Endothelial cell of umbilical vein (primary cell): Measurements from ENCODE around the gene CWC25. TPM values are rescaled to one million over a fixed set of nuclear protein-coding genes. Genes with fewer than 3 reads are reported as not detected.

Experiments
- BruUV-seq: library from RNA; stranded (reverse); fragments of 400-500 nt; replicated peaks from 2 replicates; lab custom pipeline; 2021; lab: Mats Ljungman, UMichigan
- CTCF ChIA-PET: fragments of 300-600, 350-600 bp; sonication (Branson Sonifier 250); formaldehyde crosslinking; loops from one replicate; lab custom pipeline; 2021; ENCODE audit warnings: antibody characterized with exemption, inconsistent platforms; lab: Charles Lee
- POLR2A ChIA-PET: fragments of 300-600, 350-600 bp; sonication (Branson Sonifier 250); formaldehyde crosslinking; loops from one replicate; lab custom pipeline; 2021; ENCODE audit warnings: antibody characterized with exemption, inconsistent platforms; lab: Charles Lee
- DNase-seq: peaks from one replicate; pipeline ENCODE4 v3.0.0-alpha.2; 2011; ENCODE audit warnings: low read depth, low spot score
- FAIRE-seq: peaks from 2 replicates; lab custom pipeline; 2011; peaks lifted over from hg19 to GRCh38; lab: Jason Lieb, UNC
- H2AFZ ChIP-seq: 2 replicates; pipeline ENCODE4 v1.6.0; 2012; ENCODE audit warnings: low read depth, low read length, control low read depth, inconsistent platforms
- H3K27ac ChIP-seq: 2 replicates; pipeline ENCODE4 v1.5.1; 2011; ENCODE audit warnings: low read depth, mild to moderate bottlenecking, control low read depth, low read length, moderate library complexity; ENCODE audit not compliant: insufficient read depth
- H3K27me3 ChIP-seq, 2 experiments: 2 replicates each; pipeline versions ENCODE4 v1.6.0 to v1.6.1; 2011; ENCODE audit warnings: low read length in 2 of 2, mixed read lengths in 1 of 2; ENCODE audit not compliant: control insufficient read depth in 2 of 2, insufficient read depth in 2 of 2
- H3K36me3 ChIP-seq, 2 experiments: 2 replicates in 1 of 2; 3 replicates in 1 of 2; pipeline ENCODE4 v1.5.1; 2011; ENCODE audit warnings: low read length in 2 of 2, mild to moderate bottlenecking in 1 of 2, moderate library complexity in 1 of 2; ENCODE audit not compliant: control insufficient read depth in 2 of 2, insufficient read depth in 2 of 2; ENCODE audit errors: extremely low read depth in 1 of 2
- H3K4me1 ChIP-seq: 3 replicates; pipeline ENCODE4 v1.5.1; 2011; ENCODE audit warnings: mild to moderate bottlenecking, low read length; ENCODE audit not compliant: control insufficient read depth, insufficient read depth; ENCODE audit errors: extremely low read depth
- H3K4me2 ChIP-seq: 2 replicates; pipeline ENCODE4 v1.6.1; 2011; ENCODE audit warnings: low read length, control low read depth, mixed read lengths; ENCODE audit not compliant: insufficient read depth
- H3K4me3 ChIP-seq, 3 experiments: fragments of 200-600 bp in 1 of 3; sonication (generic), shearing (Covaris generic) in 1 of 3; replicated peaks in 1 of 3; 2 replicates each; pipeline ENCODE4 v1.5.1; 2011 to 2016; ENCODE audit warnings: control low read depth in 3 of 3, low read length in 3 of 3, mild to moderate bottlenecking in 2 of 3, inconsistent platforms in 1 of 3, low read depth in 1 of 3, moderate library complexity in 1 of 3; ENCODE audit not compliant: insufficient read depth in 1 of 3
- H3K79me2 ChIP-seq: 2 replicates; pipeline ENCODE4 v1.6.0; 2012; ENCODE audit warnings: low read length, inconsistent platforms; ENCODE audit not compliant: control insufficient read depth, insufficient read depth
- H3K9ac ChIP-seq: replicated peaks from 2 replicates; pipeline ENCODE3; 2011; ENCODE audit warnings: low read length, control low read depth; ENCODE audit not compliant: insufficient read depth; ENCODE audit errors: extremely low read depth
- H3K9me1 ChIP-seq: replicated peaks from 3 replicates; pipeline ENCODE4 v1.6.0; 2011; ENCODE audit warnings: mild to moderate bottlenecking, low read length; ENCODE audit not compliant: control insufficient read depth, insufficient read depth; ENCODE audit errors: extremely low read depth
- H3K9me3 ChIP-seq: replicated peaks from 2 replicates; pipeline ENCODE4 v1.5.1; 2012; ENCODE audit warnings: low read length, inconsistent platforms; ENCODE audit not compliant: control insufficient read depth, insufficient read depth
- H4K20me1 ChIP-seq: replicated peaks from 2 replicates; pipeline ENCODE3; 2011; ENCODE audit warnings: mild to moderate bottlenecking, low read length; ENCODE audit not compliant: control insufficient read depth, insufficient read depth; ENCODE audit errors: extremely low read depth
- CTCF ChIP-seq, 2 donors: IDR thresholded peaks; 1 replicate in 1 of 2; 2 replicates in 1 of 2; pipeline ENCODE4 v1.5.1; 2011; ENCODE audit warnings: low read length in 2 of 2, mild to moderate bottlenecking in 2 of 2, moderate library complexity in 2 of 2, control low read depth in 1 of 2, inconsistent platforms in 1 of 2, low read depth in 1 of 2; ENCODE audit not compliant: insufficient read depth in 1 of 2; ENCODE audit errors: extremely low read depth in 1 of 2
- EZH2 ChIP-seq: IDR thresholded peaks from 2 replicates; pipeline ENCODE4 v1.6.1; 2012; ENCODE audit warnings: borderline replicate concordance, low read depth, mild to moderate bottlenecking, moderate library complexity, low read length, inconsistent platforms; ENCODE audit not compliant: severe bottlenecking
- FOS ChIP-seq: IDR thresholded peaks from 2 replicates; pipeline ENCODE4 v1.6.1; 2011; ENCODE audit warnings: mild to moderate bottlenecking, low read length, moderate library complexity, borderline replicate concordance; ENCODE audit not compliant: insufficient read depth
- GATA2 ChIP-seq: IDR thresholded peaks from 2 replicates; pipeline ENCODE4 v1.7.0; 2011; ENCODE audit warnings: low read depth, mild to moderate bottlenecking, moderate library complexity, mixed read lengths, low read length; ENCODE audit not compliant: insufficient read length, insufficient read depth
- JUN ChIP-seq: IDR thresholded peaks from 2 replicates; pipeline ENCODE4 v1.6.1; 2011; ENCODE audit warnings: borderline replicate concordance, low read depth; ENCODE audit not compliant: insufficient read length, insufficient read depth
- MAX ChIP-seq: IDR thresholded peaks from 2 replicates; pipeline ENCODE4 v1.6.1; 2011; ENCODE audit not compliant: insufficient read depth, insufficient read length
- MYC ChIP-seq: IDR thresholded peaks from one replicate; pipeline ENCODE4 v1.6.1; 2011; ENCODE audit warnings: mild to moderate bottlenecking, low read depth, low read length
- POLR2A ChIP-seq: IDR thresholded peaks from 2 replicates; pipeline ENCODE4 v1.6.1; 2012; ENCODE audit warnings: low read depth, mild to moderate bottlenecking, control low read depth, low read length
- POLR2AphosphoS5 ChIP-seq: IDR thresholded peaks from 2 replicates; pipeline ENCODE4 v1.6.1; 2012; ENCODE audit warnings: low read depth, mild to moderate bottlenecking, control low read depth, low read length, moderate library complexity; ENCODE audit not compliant: insufficient read depth
- dilution Hi-C: fragments of 300-500 bp; cut with MboI; formaldehyde crosslinking; loops from one replicate; pipeline ENCODE4 v1.15.0; 2019; ENCODE audit warnings: low sequenced_read_pairs; ENCODE audit not compliant: extremely low pct_ligation_motif_present
- intact Hi-C: fragments of 100-400 bp; cut with micrococcal nuclease; formaldehyde crosslinking; loops from one replicate; pipeline ENCODE4 v1.10.0; 2022
- polyA plus RNA-seq, 4 experiments: library from polyadenylated mRNA; depleted of rRNA in 3 of 4; stranded (reverse) in 3 of 4; unstranded in 1 of 4; fragments of >200 nt; gene quantifications; 2 replicates each; pipeline versions ENCODE4 v1.2.1 to v1.2.3, GENCODE V29; 2011 to 2012; ENCODE audit warnings: missing spikeins in 1 of 4
- total RNA-seq: library from RNA; stranded (reverse); gene quantifications from 2 replicates; pipeline ENCODE4 v1.2.3, GENCODE V29; 2021

The CWC25 gene
- total and polyA plus RNA-seq, 2 donors (not counting 3 experiments of a cell fraction or from before 2014, with no cell fraction given) = 13.8 to 20.0 TPM

- Histone ChIP-seq H4K20me1 (no peaks in the 10 kb centered on the region), H3K36me3 (peaks cover 10 to 12% of the 10 kb centered on the region in 2 experiments), H2AFZ (peak within 1 kb of the TSS; percentile 81), H3K27ac (peak within 1 kb of the TSS; percentile 40), H3K9ac (peak within 1 kb of the TSS; percentile 88), H3K79me2 (peaks cover 29% of the 10 kb centered on the region), H3K9me3 (no peaks in the 10 kb centered on the region), H3K4me3 (peak within 1 kb of the TSS; percentile 59 to 82 (median 73)), H3K4me2 (peak within 1 kb of the TSS; percentile 88), H3K9me1 (no peaks in the 10 kb centered on the region), H3K27me3 (no peaks in the 10 kb centered on the region), H3K4me1 (peaks cover 34% of the 10 kb centered on the region)
- dilution Hi-C loops = no loop called here
- intact Hi-C loops = loop anchor here (2.0 to 5.0 kb wide), 4 partner anchors 38 to 400 kb away; partner anchors contain the start of genes CWC25, FBXO47 and PLXDC1
- DNase-seq (peak; percentile 99), FAIRE-seq (no peak)
- POLR2A ChIA-PET = interaction anchor here (0.7 to 1.2 kb wide), 3 partner anchors 12 to 117 kb away, joined by 3 to 5 read pairs (median 3); partner anchors contain the start of gene LASP1
- BruUV-seq = no TSS peak
- TF ChIP-seq EZH2 (no peak), MAX (peak; percentile 90), POLR2A (peak; percentile 3), POLR2AphosphoS5 (peak; percentile 41), GATA2 (no peak), FOS (no peak), MYC (peak; percentile 97), JUN (no peak), CTCF (IDR thresholded peaks at IDR 0.05; ENCODE audit: extremely low read depth in 1 of 2, insufficient read depth in 1 of 2, low read depth in 1 of 2, low read length in 2 of 2) (no peak)
- CTCF ChIA-PET = interaction anchor here (0.7 to 2.4 kb wide), 6 partner anchors 9 to 231 kb away, joined by 3 to 8 read pairs (median 5); partner anchors contain the start of gene LASP1
Measured at GRCh38 chr17:38752308-38753070, 72.6 kb downstream of the CWC25 start, which contains the start of gene PSMB3. Gene PSMB3 (plus strand): TSS chr17:38752741. CDS start chr17:38752827, 86 bp downstream.
